ELR (cell line): ENCODE results near the gene TSPAN4.

ENCODE experiments used
- DNase-seq: peaks from one replicate; pipeline ENCODE4 v3.0.0-alpha.2; 2015; ENCODE audit warnings: low read depth

Gene TSPAN4

GRCh38 chr11:865462-866430, 23.1 kb downstream of the TSPAN4 start:
- no peak for DNase-seq

- no peak for DNase-seq
Observed at GRCh38 chr11:866481-866880, 23.8 kb downstream of the TSPAN4 start.

- no peak for DNase-seq
Observed at GRCh38 chr11:867856-868358, 25.3 kb downstream of the TSPAN4 start.

- no peak for DNase-seq
Observed at GRCh38 chr11:868394-868793, 25.7 kb downstream of the TSPAN4 start.

- DNase-seq, result no peak
Observed at GRCh38 chr11:868802-869201, 26.1 kb downstream of the TSPAN4 start.

GRCh38 chr11:869399-870126, 26.9 kb downstream of the TSPAN4 start:
- no peak for DNase-seq

- DNase-seq, result peak; percentile 39
Observed at GRCh38 chr11:870127-870413, 27.4 kb downstream of the TSPAN4 start.

- DNase-seq, result no peak
Observed at GRCh38 chr11:870418-870817, 27.8 kb downstream of the TSPAN4 start.

- no peak for DNase-seq
Observed at GRCh38 chr11:871472-871871, 28.8 kb downstream of the TSPAN4 start.

- DNase-seq, result no peak
Observed at GRCh38 chr11:872799-873198, 30.1 kb downstream of the TSPAN4 start.

- DNase-seq, result no peak
Observed at GRCh38 chr11:873706-874105, 31.1 kb downstream of the TSPAN4 start.

- DNase-seq, result no peak
Observed at GRCh38 chr11:875203-875602, 32.6 kb downstream of the TSPAN4 start.

- DNase-seq, result no peak
Observed at GRCh38 chr11:875769-876301, 33.2 kb downstream of the TSPAN4 start.

GRCh38 chr11:876545-876944, 33.9 kb downstream of the TSPAN4 start:
- DNase-seq, result no peak

GRCh38 chr11:877565-877964, 34.9 kb downstream of the TSPAN4 start:
- DNase-seq, result peak; percentile 42

- DNase-seq, result no peak
Observed at GRCh38 chr11:880447-880846, 37.8 kb downstream of the TSPAN4 start.

GRCh38 chr11:882596-882995, 39.9 kb downstream of the TSPAN4 start:
- no peak for DNase-seq

- DNase-seq, result no peak
Observed at GRCh38 chr11:883527-883926, 40.9 kb downstream of the TSPAN4 start.

- no peak for DNase-seq
Observed at GRCh38 chr11:884578-885070, 42.0 kb downstream of the TSPAN4 start.

GRCh38 chr11:886568-886967, 43.9 kb downstream of the TSPAN4 start:
- DNase-seq, result no peak

GRCh38 chr11:887589-887988, 44.9 kb downstream of the TSPAN4 start:
- no peak for DNase-seq

GRCh38 chr11:888310-889212, 45.9 kb downstream of the TSPAN4 start:
- DNase-seq, result no peak
